ENCODE results near the gene LCP2.

DNA sequence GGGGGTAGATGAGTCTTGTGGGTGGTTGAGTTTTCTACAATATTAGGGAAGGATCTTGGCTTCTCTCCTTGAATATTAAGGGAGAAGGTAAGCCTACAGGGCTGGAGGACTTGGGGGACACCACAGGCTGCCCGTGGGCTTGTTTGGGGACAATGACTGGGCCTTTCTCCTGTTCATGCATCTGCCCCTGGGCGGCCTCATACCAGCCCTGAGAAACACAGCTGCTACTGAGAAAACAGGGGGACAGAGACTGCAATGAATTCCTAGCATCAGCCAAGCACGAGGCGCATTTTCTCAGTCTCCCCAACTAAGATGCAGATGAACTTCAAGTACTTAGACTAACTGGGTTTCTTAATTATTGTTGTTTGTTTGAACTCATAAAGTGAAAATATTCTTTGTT lies 40.2 kb downstream of the LCP2 start:
- TF ChIP-seq, protein P1, sequence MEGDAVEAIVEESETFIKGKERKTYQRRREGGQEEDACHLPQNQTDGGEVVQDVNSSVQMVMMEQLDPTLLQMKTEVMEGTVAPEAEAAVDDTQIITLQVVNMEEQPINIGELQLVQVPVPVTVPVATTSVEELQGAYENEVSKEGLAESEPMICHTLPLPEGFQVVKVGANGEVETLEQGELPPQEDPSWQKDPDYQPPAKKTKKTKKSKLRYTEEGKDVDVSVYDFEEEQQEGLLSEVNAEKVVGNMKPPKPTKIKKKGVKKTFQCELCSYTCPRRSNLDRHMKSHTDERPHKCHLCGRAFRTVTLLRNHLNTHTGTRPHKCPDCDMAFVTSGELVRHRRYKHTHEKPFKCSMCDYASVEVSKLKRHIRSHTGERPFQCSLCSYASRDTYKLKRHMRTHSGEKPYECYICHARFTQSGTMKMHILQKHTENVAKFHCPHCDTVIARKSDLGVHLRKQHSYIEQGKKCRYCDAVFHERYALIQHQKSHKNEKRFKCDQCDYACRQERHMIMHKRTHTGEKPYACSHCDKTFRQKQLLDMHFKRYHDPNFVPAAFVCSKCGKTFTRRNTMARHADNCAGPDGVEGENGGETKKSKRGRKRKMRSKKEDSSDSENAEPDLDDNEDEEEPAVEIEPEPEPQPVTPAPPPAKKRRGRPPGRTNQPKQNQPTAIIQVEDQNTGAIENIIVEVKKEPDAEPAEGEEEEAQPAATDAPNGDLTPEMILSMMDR (IDR thresholded peaks at IDR 0.05; ENCODE audit: low read depth, low read length) = no peak
- TF ChIP-seq POLR2A (IDR thresholded peaks at IDR 0.05; ENCODE audit: extremely low read depth, insufficient read length) = no peak

All from NB4 (cell line).